HepG2 (cell line): ENCODE data around the gene NFX1. TPM values are rescaled to one million over a fixed set of nuclear protein-coding genes. Genes with fewer than 3 reads are reported as not detected.

ENCODE experiments used
- CCDC6 ChIP-seq: sonication (generic); formaldehyde crosslinking; IDR thresholded peaks from 2 replicates; pipeline ENCODE4 v1.8.1; 2022; ENCODE audit warnings: mild to moderate bottlenecking, missing genetic modification reagents, moderate library complexity
- DR1 ChIP-seq: sonication (generic); formaldehyde crosslinking; IDR thresholded peaks from 2 replicates; pipeline ENCODE4 v1.8.0; 2021; ENCODE audit warnings: mild to moderate bottlenecking, missing genetic modification reagents, inconsistent platforms
- IKZF5 ChIP-seq: IDR thresholded peaks from 2 replicates; pipeline ENCODE4 v1.6.1; 2018; ENCODE audit warnings: missing genetic modification reagents, mild to moderate bottlenecking, missing compliant biosample characterization
- KMT2A ChIP-seq: sonication (generic); formaldehyde crosslinking; IDR thresholded peaks from 2 replicates; pipeline ENCODE4 v1.4.0; 2020; ENCODE audit warnings: missing genetic modification reagents
- MAFK ChIP-seq, 2 experiments: IDR thresholded peaks in 1 of 2; conservative IDR thresholded peaks in 1 of 2; 2 replicates each; pipeline ENCODE4 v1.6.1; 2011; ENCODE audit warnings: improper control_type of control experiment in 2 of 2, low read length in 2 of 2
- RBAK ChIP-seq: sonication (generic); formaldehyde crosslinking; IDR thresholded peaks from 2 replicates; pipeline ENCODE4 v1.5.1; 2020; ENCODE audit warnings: mild to moderate bottlenecking, missing genetic modification reagents
- RNF2 ChIP-seq: fragments of 450-650 bp; conservative IDR thresholded peaks from 2 replicates; pipeline ENCODE4 v1.6.1; 2016; ENCODE audit warnings: low read depth
- ZNF10 ChIP-seq: sonication (generic); formaldehyde crosslinking; IDR thresholded peaks from 2 replicates; pipeline ENCODE4 v1.4.0; 2020; ENCODE audit warnings: mild to moderate bottlenecking, low read depth, missing genetic modification reagents, borderline replicate concordance
- ZNF775 ChIP-seq: sonication (generic); formaldehyde crosslinking; IDR thresholded peaks from 2 replicates; pipeline ENCODE4 v1.4.0; 2020; ENCODE audit warnings: missing genetic modification reagents, mild to moderate bottlenecking, moderate library complexity, borderline replicate concordance
- polyA plus RNA-seq, 8 experiments: library from polyadenylated mRNA; depleted of rRNA in 3 of 8; stranded (reverse) in 7 of 8; unstranded in 1 of 8; fragments of >200 nt; fragmentation: Illumina TruSeq in 4 of 8; extraction: Trizol in 4 of 8; gene quantifications; 2 replicates each; pipeline versions ENCODE4 v1.2.1 to v1.2.3, GENCODE V29; 2011 to 2016; ENCODE audit warnings: low read depth in 4 of 8, missing spikeins in 1 of 8, mixed read lengths in 1 of 8; ENCODE audit not compliant: insufficient read depth in 1 of 8
- total RNA-seq, 5 experiments: library from RNA; depleted of rRNA; stranded (reverse); fragments of >200 nt; fragmentation: Illumina TruSeq; extraction: Trizol; gene quantifications; 2 replicates each; pipeline ENCODE4 v1.2.3, GENCODE V29; 2016; ENCODE audit warnings: low read depth in 1 of 5
- TF ChIP-seq, protein P1 (sequence below): sonication (generic); formaldehyde crosslinking; IDR thresholded peaks from 2 replicates; pipeline ENCODE4 v1.9.0; 2021; ENCODE audit warnings: mild to moderate bottlenecking, missing genetic modification reagents
- TF ChIP-seq, protein P2 (sequence below): sonication (generic); formaldehyde crosslinking; IDR thresholded peaks from 2 replicates; pipeline ENCODE4 v1.5.0; 2020; ENCODE audit warnings: missing genetic modification reagents, mild to moderate bottlenecking, borderline replicate concordance
- TF ChIP-seq, protein P3 (sequence below): IDR thresholded peaks from 2 replicates; pipeline ENCODE4 v1.6.1; 2016; ENCODE audit warnings: control low read depth
- TF ChIP-seq, protein P4 (sequence below): sonication (generic); formaldehyde crosslinking; IDR thresholded peaks from 2 replicates; pipeline ENCODE4 v1.4.0; 2020; ENCODE audit warnings: missing genetic modification reagents, borderline replicate concordance
- TF ChIP-seq, protein P5 (sequence below): sonication (generic); formaldehyde crosslinking; IDR thresholded peaks from 2 replicates; pipeline ENCODE4 v1.4.0; 2020; ENCODE audit warnings: missing genetic modification reagents

The NFX1 gene
- total and polyA plus RNA-seq, 2 of the 13 experiments (the other 11 are each of a cell fraction or from before 2014, with no cell fraction given): 23.9 to 27.5 TPM

DNA sequence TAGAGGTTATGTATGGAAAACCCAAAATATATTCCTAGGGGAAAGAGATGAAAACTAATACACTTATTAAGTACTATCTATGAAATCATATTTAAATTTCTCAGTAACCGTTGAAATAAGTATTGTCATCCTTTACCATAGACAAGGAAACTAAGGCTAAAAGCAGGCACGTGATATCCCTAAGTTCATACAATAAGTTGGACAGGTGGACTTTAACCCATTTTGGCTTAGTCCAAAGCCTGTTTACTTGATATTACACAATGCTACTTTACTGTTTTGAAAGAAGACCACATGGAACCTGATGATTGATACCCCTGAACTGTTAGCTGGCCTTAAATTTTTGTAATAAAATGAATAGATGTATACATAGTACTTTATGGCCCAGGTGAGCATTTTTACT lies 3.5 kb downstream of the NFX1 start (continued):
- TF ChIP-seq, protein P1, sequence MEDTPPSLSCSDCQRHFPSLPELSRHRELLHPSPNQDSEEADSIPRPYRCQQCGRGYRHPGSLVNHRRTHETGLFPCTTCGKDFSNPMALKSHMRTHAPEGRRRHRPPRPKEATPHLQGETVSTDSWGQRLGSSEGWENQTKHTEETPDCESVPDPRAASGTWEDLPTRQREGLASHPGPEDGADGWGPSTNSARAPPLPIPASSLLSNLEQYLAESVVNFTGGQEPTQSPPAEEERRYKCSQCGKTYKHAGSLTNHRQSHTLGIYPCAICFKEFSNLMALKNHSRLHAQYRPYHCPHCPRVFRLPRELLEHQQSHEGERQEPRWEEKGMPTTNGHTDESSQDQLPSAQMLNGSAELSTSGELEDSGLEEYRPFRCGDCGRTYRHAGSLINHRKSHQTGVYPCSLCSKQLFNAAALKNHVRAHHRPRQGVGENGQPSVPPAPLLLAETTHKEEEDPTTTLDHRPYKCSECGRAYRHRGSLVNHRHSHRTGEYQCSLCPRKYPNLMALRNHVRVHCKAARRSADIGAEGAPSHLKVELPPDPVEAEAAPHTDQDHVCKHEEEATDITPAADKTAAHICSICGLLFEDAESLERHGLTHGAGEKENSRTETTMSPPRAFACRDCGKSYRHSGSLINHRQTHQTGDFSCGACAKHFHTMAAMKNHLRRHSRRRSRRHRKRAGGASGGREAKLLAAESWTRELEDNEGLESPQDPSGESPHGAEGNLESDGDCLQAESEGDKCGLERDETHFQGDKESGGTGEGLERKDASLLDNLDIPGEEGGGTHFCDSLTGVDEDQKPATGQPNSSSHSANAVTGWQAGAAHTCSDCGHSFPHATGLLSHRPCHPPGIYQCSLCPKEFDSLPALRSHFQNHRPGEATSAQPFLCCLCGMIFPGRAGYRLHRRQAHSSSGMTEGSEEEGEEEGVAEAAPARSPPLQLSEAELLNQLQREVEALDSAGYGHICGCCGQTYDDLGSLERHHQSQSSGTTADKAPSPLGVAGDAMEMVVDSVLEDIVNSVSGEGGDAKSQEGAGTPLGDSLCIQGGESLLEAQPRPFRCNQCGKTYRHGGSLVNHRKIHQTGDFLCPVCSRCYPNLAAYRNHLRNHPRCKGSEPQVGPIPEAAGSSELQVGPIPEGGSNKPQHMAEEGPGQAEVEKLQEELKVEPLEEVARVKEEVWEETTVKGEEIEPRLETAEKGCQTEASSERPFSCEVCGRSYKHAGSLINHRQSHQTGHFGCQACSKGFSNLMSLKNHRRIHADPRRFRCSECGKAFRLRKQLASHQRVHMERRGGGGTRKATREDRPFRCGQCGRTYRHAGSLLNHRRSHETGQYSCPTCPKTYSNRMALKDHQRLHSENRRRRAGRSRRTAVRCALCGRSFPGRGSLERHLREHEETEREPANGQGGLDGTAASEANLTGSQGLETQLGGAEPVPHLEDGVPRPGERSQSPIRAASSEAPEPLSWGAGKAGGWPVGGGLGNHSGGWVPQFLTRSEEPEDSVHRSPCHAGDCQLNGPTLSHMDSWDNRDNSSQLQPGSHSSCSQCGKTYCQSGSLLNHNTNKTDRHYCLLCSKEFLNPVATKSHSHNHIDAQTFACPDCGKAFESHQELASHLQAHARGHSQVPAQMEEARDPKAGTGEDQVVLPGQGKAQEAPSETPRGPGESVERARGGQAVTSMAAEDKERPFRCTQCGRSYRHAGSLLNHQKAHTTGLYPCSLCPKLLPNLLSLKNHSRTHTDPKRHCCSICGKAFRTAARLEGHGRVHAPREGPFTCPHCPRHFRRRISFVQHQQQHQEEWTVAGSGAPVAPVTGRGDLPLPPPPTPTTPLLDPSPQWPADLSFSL: no peak
- no peak for TF ChIP-seq DR1 (CRISPR knock-in tag)
- TF ChIP-seq KMT2A (CRISPR knock-in tag): no peak
- TF ChIP-seq RNF2: no peak
- TF ChIP-seq CCDC6 (CRISPR knock-in tag): no peak
- TF ChIP-seq, protein P2, sequence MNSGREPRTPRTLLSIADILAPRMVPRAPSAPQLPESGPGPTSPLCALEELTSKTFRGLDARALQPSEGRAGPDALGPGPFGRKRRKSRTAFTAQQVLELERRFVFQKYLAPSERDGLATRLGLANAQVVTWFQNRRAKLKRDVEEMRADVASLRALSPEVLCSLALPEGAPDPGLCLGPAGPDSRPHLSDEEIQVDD (CRISPR knock-in tag): no peak
- TF ChIP-seq, protein P3, sequence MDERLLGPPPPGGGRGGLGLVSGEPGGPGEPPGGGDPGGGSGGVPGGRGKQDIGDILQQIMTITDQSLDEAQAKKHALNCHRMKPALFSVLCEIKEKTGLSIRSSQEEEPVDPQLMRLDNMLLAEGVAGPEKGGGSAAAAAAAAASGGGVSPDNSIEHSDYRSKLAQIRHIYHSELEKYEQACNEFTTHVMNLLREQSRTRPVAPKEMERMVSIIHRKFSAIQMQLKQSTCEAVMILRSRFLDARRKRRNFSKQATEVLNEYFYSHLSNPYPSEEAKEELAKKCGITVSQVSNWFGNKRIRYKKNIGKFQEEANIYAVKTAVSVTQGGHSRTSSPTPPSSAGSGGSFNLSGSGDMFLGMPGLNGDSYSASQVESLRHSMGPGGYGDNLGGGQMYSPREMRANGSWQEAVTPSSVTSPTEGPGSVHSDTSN (CRISPR knock-in tag): no peak
- no peak for TF ChIP-seq RBAK (CRISPR knock-in tag)
- no peak for TF ChIP-seq MAFK (conservative IDR thresholded peaks at IDR 0.05 in 1 of 2, IDR thresholded peaks at IDR 0.05 in 1 of 2; ENCODE audit: low read length in 2 of 2)
- no peak for TF ChIP-seq ZNF775 (CRISPR knock-in tag)
- no peak for TF ChIP-seq IKZF5 (CRISPR knock-in tag)
- TF ChIP-seq, protein P4, sequence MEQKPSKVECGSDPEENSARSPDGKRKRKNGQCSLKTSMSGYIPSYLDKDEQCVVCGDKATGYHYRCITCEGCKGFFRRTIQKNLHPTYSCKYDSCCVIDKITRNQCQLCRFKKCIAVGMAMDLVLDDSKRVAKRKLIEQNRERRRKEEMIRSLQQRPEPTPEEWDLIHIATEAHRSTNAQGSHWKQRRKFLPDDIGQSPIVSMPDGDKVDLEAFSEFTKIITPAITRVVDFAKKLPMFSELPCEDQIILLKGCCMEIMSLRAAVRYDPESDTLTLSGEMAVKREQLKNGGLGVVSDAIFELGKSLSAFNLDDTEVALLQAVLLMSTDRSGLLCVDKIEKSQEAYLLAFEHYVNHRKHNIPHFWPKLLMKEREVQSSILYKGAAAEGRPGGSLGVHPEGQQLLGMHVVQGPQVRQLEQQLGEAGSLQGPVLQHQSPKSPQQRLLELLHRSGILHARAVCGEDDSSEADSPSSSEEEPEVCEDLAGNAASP: no peak
- no peak for TF ChIP-seq ZNF10 (CRISPR knock-in tag)
- TF ChIP-seq, protein P5, sequence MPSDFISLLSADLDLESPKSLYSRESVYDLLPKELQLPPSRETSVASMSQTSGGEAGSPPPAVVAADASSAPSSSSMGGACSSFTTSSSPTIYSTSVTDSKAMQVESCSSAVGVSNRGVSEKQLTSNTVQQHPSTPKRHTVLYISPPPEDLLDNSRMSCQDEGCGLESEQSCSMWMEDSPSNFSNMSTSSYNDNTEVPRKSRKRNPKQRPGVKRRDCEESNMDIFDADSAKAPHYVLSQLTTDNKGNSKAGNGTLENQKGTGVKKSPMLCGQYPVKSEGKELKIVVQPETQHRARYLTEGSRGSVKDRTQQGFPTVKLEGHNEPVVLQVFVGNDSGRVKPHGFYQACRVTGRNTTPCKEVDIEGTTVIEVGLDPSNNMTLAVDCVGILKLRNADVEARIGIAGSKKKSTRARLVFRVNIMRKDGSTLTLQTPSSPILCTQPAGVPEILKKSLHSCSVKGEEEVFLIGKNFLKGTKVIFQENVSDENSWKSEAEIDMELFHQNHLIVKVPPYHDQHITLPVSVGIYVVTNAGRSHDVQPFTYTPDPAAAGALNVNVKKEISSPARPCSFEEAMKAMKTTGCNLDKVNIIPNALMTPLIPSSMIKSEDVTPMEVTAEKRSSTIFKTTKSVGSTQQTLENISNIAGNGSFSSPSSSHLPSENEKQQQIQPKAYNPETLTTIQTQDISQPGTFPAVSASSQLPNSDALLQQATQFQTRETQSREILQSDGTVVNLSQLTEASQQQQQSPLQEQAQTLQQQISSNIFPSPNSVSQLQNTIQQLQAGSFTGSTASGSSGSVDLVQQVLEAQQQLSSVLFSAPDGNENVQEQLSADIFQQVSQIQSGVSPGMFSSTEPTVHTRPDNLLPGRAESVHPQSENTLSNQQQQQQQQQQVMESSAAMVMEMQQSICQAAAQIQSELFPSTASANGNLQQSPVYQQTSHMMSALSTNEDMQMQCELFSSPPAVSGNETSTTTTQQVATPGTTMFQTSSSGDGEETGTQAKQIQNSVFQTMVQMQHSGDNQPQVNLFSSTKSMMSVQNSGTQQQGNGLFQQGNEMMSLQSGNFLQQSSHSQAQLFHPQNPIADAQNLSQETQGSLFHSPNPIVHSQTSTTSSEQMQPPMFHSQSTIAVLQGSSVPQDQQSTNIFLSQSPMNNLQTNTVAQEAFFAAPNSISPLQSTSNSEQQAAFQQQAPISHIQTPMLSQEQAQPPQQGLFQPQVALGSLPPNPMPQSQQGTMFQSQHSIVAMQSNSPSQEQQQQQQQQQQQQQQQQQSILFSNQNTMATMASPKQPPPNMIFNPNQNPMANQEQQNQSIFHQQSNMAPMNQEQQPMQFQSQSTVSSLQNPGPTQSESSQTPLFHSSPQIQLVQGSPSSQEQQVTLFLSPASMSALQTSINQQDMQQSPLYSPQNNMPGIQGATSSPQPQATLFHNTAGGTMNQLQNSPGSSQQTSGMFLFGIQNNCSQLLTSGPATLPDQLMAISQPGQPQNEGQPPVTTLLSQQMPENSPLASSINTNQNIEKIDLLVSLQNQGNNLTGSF (CRISPR knock-in tag): no peak
